Measurements from ENCODE around the gene TRABD2B. TPM values are rescaled to one million over a fixed set of nuclear protein-coding genes. Genes with fewer than 3 reads are reported as not detected.

TRABD2B gene
- total RNA-seq, 1 experiment from 2014 or later, result 0.36 TPM

GRCh38 chr1:47717341-47717740 is 279.8 kb downstream of the TRABD2B start:
- Mint-ChIP-seq H3K27ac (ENCODE audit: unreplicated experiment) (no peak overlapping the region), H3K9me3 (ENCODE audit: unreplicated experiment) (no peaks in the 10 kb centered on the region), H3K4me3 (ENCODE audit: unreplicated experiment) (no peak overlapping the region), H3K27me3 (ENCODE audit: insufficient read depth, unreplicated experiment) (peaks cover 4% of the 10 kb centered on the region), H3K36me3 (ENCODE audit: insufficient read depth, unreplicated experiment) (no peaks in the 10 kb centered on the region), H3K4me1 (ENCODE audit: low read depth, unreplicated experiment) (peaks cover 6% of the 10 kb centered on the region)
- Histone ChIP-seq H3K9me3 (no peaks in the 10 kb centered on the region), H3K36me3 (ENCODE audit: control insufficient read depth, insufficient read depth, low read length) (no peaks in the 10 kb centered on the region), H3K27me3 (replicated peaks; ENCODE audit: control insufficient read depth, insufficient read depth, low read length) (no peaks in the 10 kb centered on the region), H3K4me1 (no peaks in the 10 kb centered on the region), H3K4me3 (ENCODE audit: low read depth, low read length) (no peak overlapping the region)
- DNase-seq, result no peak
- TF ChIP-seq CTCF (IDR thresholded peaks at IDR 0.05; ENCODE audit: insufficient read depth in 1 of 2, low read depth in 1 of 2, low read length in 1 of 2, severe bottlenecking in 1 of 2, unreplicated experiment in 1 of 2), result no peak
- CTCF ChIA-PET, result interaction anchor here (2.4 kb wide), 1 partner anchor 9 kb away, joined by 7 read pairs; no protein-coding TSS in a partner anchor
- no TSS peak for BruUV-seq (replicated peaks)
- POLR2A ChIA-PET, result no interaction called here
- intact Hi-C loops (cut with micrococcal nuclease; ENCODE audit: unreplicated experiment), result loop anchor here (10.0 kb wide), 1 partner anchor 543 kb away; no protein-coding TSS in a partner anchor

GRCh38 chr1:47713975-47714767 is 283.0 kb downstream of the TRABD2B start:
- no peaks in the 10 kb centered on the region for H3K9me3 Mint-ChIP-seq (ENCODE audit: unreplicated experiment)
- CTCF ChIA-PET, result interaction anchor here (1.5 kb wide), 1 partner anchor 12 kb away, joined by 4 read pairs; no protein-coding TSS in a partner anchor
- BruUV-seq (replicated peaks), result no TSS peak
- no peak for DNase-seq
- TF ChIP-seq CTCF (IDR thresholded peaks at IDR 0.05; ENCODE audit: insufficient read depth in 1 of 2, low read depth in 1 of 2, low read length in 1 of 2, severe bottlenecking in 1 of 2, unreplicated experiment in 1 of 2), result no peak
- no peaks in the 10 kb centered on the region for H3K36me3 Mint-ChIP-seq (ENCODE audit: insufficient read depth, unreplicated experiment)
- Histone ChIP-seq H3K4me1 (0 out of 2 replicates have a peak, but pooled peaks cover 7% of the 10 kb centered on the region), H3K27me3 (replicated peaks; ENCODE audit: control insufficient read depth, insufficient read depth, low read length) (no peaks in the 10 kb centered on the region), H3K4me3 (ENCODE audit: low read depth, low read length) (no peak overlapping the region), H3K36me3 (ENCODE audit: control insufficient read depth, insufficient read depth, low read length) (no peaks in the 10 kb centered on the region), H3K9me3 (no peaks in the 10 kb centered on the region)
- H3K4me1 Mint-ChIP-seq (ENCODE audit: low read depth, unreplicated experiment), result peaks cover 6% of the 10 kb centered on the region
- intact Hi-C loops (cut with micrococcal nuclease; ENCODE audit: unreplicated experiment), result loop anchor here (5.0 to 10.0 kb wide), 2 partner anchors 292 to 539 kb away; no protein-coding TSS in a partner anchor
- no peak overlapping the region for H3K4me3 Mint-ChIP-seq (ENCODE audit: unreplicated experiment)
- no peak overlapping the region for H3K27ac Mint-ChIP-seq (ENCODE audit: unreplicated experiment)
- H3K27me3 Mint-ChIP-seq (ENCODE audit: insufficient read depth, unreplicated experiment), result peaks cover 4% of the 10 kb centered on the region
- POLR2A ChIA-PET, result no interaction called here

GRCh38 chr1:47713333-47713953 is 283.7 kb downstream of the TRABD2B start:
- TF ChIP-seq CTCF (IDR thresholded peaks at IDR 0.05; ENCODE audit: insufficient read depth in 1 of 2, low read depth in 1 of 2, low read length in 1 of 2, severe bottlenecking in 1 of 2, unreplicated experiment in 1 of 2), result no peak
- Mint-ChIP-seq H3K27ac (ENCODE audit: unreplicated experiment) (no peak overlapping the region), H3K9me3 (ENCODE audit: unreplicated experiment) (no peaks in the 10 kb centered on the region), H3K4me3 (ENCODE audit: unreplicated experiment) (no peak overlapping the region), H3K4me1 (ENCODE audit: low read depth, unreplicated experiment) (peaks cover 6% of the 10 kb centered on the region), H3K27me3 (ENCODE audit: insufficient read depth, unreplicated experiment) (peaks cover 4% of the 10 kb centered on the region), H3K36me3 (ENCODE audit: insufficient read depth, unreplicated experiment) (no peaks in the 10 kb centered on the region)
- ChIA-PET POLR2A (no interaction called here), CTCF (interaction anchor here (1.5 kb wide), 1 partner anchor 13 kb away, joined by 4 read pairs; no protein-coding TSS in a partner anchor)
- Histone ChIP-seq H3K4me1 (0 out of 2 replicates have a peak, but pooled peaks cover 7% of the 10 kb centered on the region), H3K27me3 (replicated peaks; ENCODE audit: control insufficient read depth, insufficient read depth, low read length) (no peaks in the 10 kb centered on the region), H3K9me3 (no peaks in the 10 kb centered on the region), H3K4me3 (ENCODE audit: low read depth, low read length) (no peak overlapping the region), H3K36me3 (ENCODE audit: control insufficient read depth, insufficient read depth, low read length) (no peaks in the 10 kb centered on the region)
- BruUV-seq (replicated peaks), result no TSS peak
- intact Hi-C loops (cut with micrococcal nuclease; ENCODE audit: unreplicated experiment), result loop anchor here (5.0 to 10.0 kb wide), 2 partner anchors 291 to 539 kb away; no protein-coding TSS in a partner anchor
- no peak for DNase-seq
